Aorta (tissue), 5 donors: Measurements from ENCODE around the gene C1QTNF3. TPM values are rescaled to one million over a fixed set of nuclear protein-coding genes. Genes with fewer than 3 reads are reported as not detected.

Source experiments
- ATAC-seq: fragments of 200-7000 bp; cut with Tn5 transposase; one replicate; pipeline ENCODE4 v1.9.1; 2022; ENCODE audit warnings: moderate library complexity; ENCODE audit not compliant: low FRiP score
- DNase-seq, 2 donors: peaks; one replicate each; pipeline ENCODE4 v3.0.0-alpha.2; 2020
- H3K27ac ChIP-seq, 2 donors: one replicate each; pipeline ENCODE4 v1.5.1; 2013; ENCODE audit warnings: low read length in 2 of 2, mild to moderate bottlenecking in 2 of 2, moderate library complexity in 2 of 2, control low read depth in 1 of 2, inconsistent platforms in 1 of 2, low read depth in 1 of 2
- H3K27me3 ChIP-seq, 2 donors: one replicate each; pipeline ENCODE4 v1.6.1; 2013; ENCODE audit warnings: control low read depth in 1 of 2, low read length in 1 of 2, mild to moderate bottlenecking in 1 of 2, moderate library complexity in 1 of 2; ENCODE audit not compliant: insufficient read depth in 2 of 2, control insufficient read depth in 1 of 2
- H3K36me3 ChIP-seq, 2 donors: one replicate each; pipeline ENCODE4 v1.6.1; 2013; ENCODE audit warnings: control low read depth in 1 of 2, low read length in 1 of 2, mild to moderate bottlenecking in 1 of 2; ENCODE audit not compliant: insufficient read depth in 2 of 2, control insufficient read depth in 1 of 2
- H3K4me1 ChIP-seq, 2 donors: one replicate each; pipeline ENCODE4 v1.6.1; 2013; ENCODE audit warnings: low read length in 2 of 2, control low read depth in 1 of 2, mild to moderate bottlenecking in 1 of 2, moderate library complexity in 1 of 2; ENCODE audit not compliant: insufficient read depth in 2 of 2, control insufficient read depth in 1 of 2
- H3K4me3 ChIP-seq, 2 donors: one replicate each; pipeline ENCODE4 v1.5.1; 2013; ENCODE audit warnings: low read length in 2 of 2, control low read depth in 1 of 2, mild to moderate bottlenecking in 1 of 2
- H3K9me3 ChIP-seq: one replicate; pipeline ENCODE4 v1.6.1; 2013; ENCODE audit warnings: mild to moderate bottlenecking, low read length; ENCODE audit not compliant: control insufficient read depth
- WGBS, 2 donors: extraction: QIAGEN DNeasy Blood & Tissue Kit; methylation state at CpG; one replicate each; pipeline ENCODE4 v1.1.7; 2013; 5-methylcytosine and 5-hydroxymethylcytosine counted together
- intact Hi-C, 2 donors: fragments of 100-400 bp; cut with DNase I; formaldehyde crosslinking; loops; one replicate each; pipeline versions ENCODE4 v1.14.2 to v1.15.0; 2022
- polyA plus RNA-seq, 2 donors: library from polyadenylated mRNA; stranded (reverse); fragments of 200-250 nt; gene quantifications; one replicate each; pipeline ENCODE4 v1.2.3, GENCODE V29; 2013
- total RNA-seq, 2 donors: library from RNA; stranded (reverse); fragmentation: NEBNext Ultra II Directional; extraction: Animal tissue kit (Norgen Biotek cat#: 25700); gene quantifications; one replicate each; pipeline ENCODE4 v1.2.1, GENCODE V29; 2021
- donor health status: healthy with polysubstance abuse.
- donor health status: Bipolar disorder and iron deficiency.
- donor health status: DM: no; HTN: no; CAD: no.
- donor health status: DM: no; HTN: no; CAD: no.
- donor health status: DM: yes; HTN: yes; CAD: no.

Gene C1QTNF3
- total and polyA plus RNA-seq, 4 donors: 3.1 to 38.8 (median 5.6) TPM; not detected in 1

GRCh38 chr5:34005681-34006080 lies 37.3 kb downstream of the C1QTNF3 start:
- ATAC-seq: no peak

GRCh38 chr5:34005211-34005610 lies 37.8 kb downstream of the C1QTNF3 start:
- Histone ChIP-seq H3K4me1 (peaks cover 0 to 4% of the 10 kb centered on the region in 2 donors), H3K36me3 (peaks cover 0 to 1% of the 10 kb centered on the region in 2 donors), H3K27me3 (no peaks in the 10 kb centered on the region), H3K27ac (no peak overlapping the region), H3K9me3 (no peaks in the 10 kb centered on the region), H3K4me3 (no peak overlapping the region)
- WGBS, 2 donors: 92 to 95% methylated on average over 4 of the region's 4 CpGs
- intact Hi-C loops: loop anchor here (5.0 to 10.0 kb wide), 2 partner anchors 47 to 460 kb away; no protein-coding TSS in a partner anchor
- DNase-seq (no peak), ATAC-seq (no peak)

More at GRCh38 chr5:34005681-34006080, 37.3 kb downstream of the C1QTNF3 start:
- H3K27ac ChIP-seq: no peak overlapping the region
- H3K4me3 ChIP-seq: no peak overlapping the region
- 97 to 98% methylated on average over 4 of the region's 4 CpGs for WGBS, 2 donors
- peaks cover 0 to 4% of the 10 kb centered on the region in 2 donors for H3K4me1 ChIP-seq
- no peaks in the 10 kb centered on the region for H3K27me3 ChIP-seq
- H3K36me3 ChIP-seq: peaks cover 0 to 1% of the 10 kb centered on the region in 2 donors
- H3K9me3 ChIP-seq: no peaks in the 10 kb centered on the region
- no peak for DNase-seq
- intact Hi-C loops: loop anchor here (5.0 to 10.0 kb wide), 2 partner anchors 47 to 459 kb away; no protein-coding TSS in a partner anchor

- 86 to 88% methylated on average over 4 of the region's 4 CpGs for WGBS, 2 donors
- Histone ChIP-seq H3K4me1 (peaks cover 0 to 4% of the 10 kb centered on the region in 2 donors), H3K4me3 (no peak overlapping the region), H3K27me3 (no peaks in the 10 kb centered on the region), H3K27ac (no peak overlapping the region), H3K36me3 (peaks cover 0 to 1% of the 10 kb centered on the region in 2 donors), H3K9me3 (no peaks in the 10 kb centered on the region)
- intact Hi-C loops: loop anchor here in 1 of 2 donors (10.0 kb wide), 1 partner anchor 461 kb away; no protein-coding TSS in a partner anchor
- ATAC-seq (no peak), DNase-seq (no peak)
These were observed 39.1 kb downstream of the C1QTNF3 start for GRCh38 chr5:34003941-34004340.

- H3K27ac ChIP-seq: no peak overlapping the region
- ATAC-seq (no peak), DNase-seq (no peak)
- no peaks in the 10 kb centered on the region for H3K27me3 ChIP-seq
- 93 to 96% methylated on average over 10 of the region's 10 CpGs for WGBS, 2 donors
- no peaks in the 10 kb centered on the region for H3K9me3 ChIP-seq
- H3K36me3 ChIP-seq: peaks cover 0 to 1% of the 10 kb centered on the region in 2 donors
- H3K4me1 ChIP-seq: peaks cover 0 to 4% of the 10 kb centered on the region in 2 donors
- H3K4me3 ChIP-seq: no peak overlapping the region
- intact Hi-C loops: loop anchor here in 1 of 2 donors (10.0 kb wide), 1 partner anchor 462 kb away; no protein-coding TSS in a partner anchor
These were observed 40.2 kb downstream of the C1QTNF3 start for GRCh38 chr5:34002629-34003328.

- no peak for ATAC-seq
- Histone ChIP-seq H3K27me3 (no peaks in the 10 kb centered on the region), H3K9me3 (no peaks in the 10 kb centered on the region), H3K36me3 (peaks cover 0 to 1% of the 10 kb centered on the region in 2 donors), H3K27ac (no peak overlapping the region), H3K4me3 (no peak overlapping the region), H3K4me1 (peaks cover 0 to 4% of the 10 kb centered on the region in 2 donors)
- no peak for DNase-seq
- WGBS, 2 donors: 70 to 74% methylated on average over 10 of the region's 10 CpGs
- intact Hi-C loops: loop anchor here in 1 of 2 donors (10.0 kb wide), 1 partner anchor 463 kb away; no protein-coding TSS in a partner anchor
These were observed 41.7 kb downstream of the C1QTNF3 start for GRCh38 chr5:34001241-34001841.

- 96 to 97% methylated on average over 4 of the region's 4 CpGs for WGBS, 2 donors
- no peak for DNase-seq
- Histone ChIP-seq H3K4me3 (no peak overlapping the region), H3K27me3 (no peaks in the 10 kb centered on the region), H3K27ac (no peak overlapping the region), H3K36me3 (peaks cover 0 to 1% of the 10 kb centered on the region in 2 donors), H3K4me1 (no peaks in the 10 kb centered on the region), H3K9me3 (no peaks in the 10 kb centered on the region)
- intact Hi-C loops: loop anchor here in 1 of 2 donors (10.0 kb wide), 1 partner anchor 465 kb away; no protein-coding TSS in a partner anchor
- ATAC-seq: no peak
These were observed 43.0 kb downstream of the C1QTNF3 start for GRCh38 chr5:33999978-34000377.

GRCh38 chr5:33997331-33997983 lies 45.6 kb downstream of the C1QTNF3 start:
- H3K4me1 ChIP-seq: no peaks in the 10 kb centered on the region
- no peaks in the 10 kb centered on the region for H3K27me3 ChIP-seq
- no peak overlapping the region for H3K27ac ChIP-seq
- intact Hi-C loops: no loop called here
- H3K9me3 ChIP-seq: no peaks in the 10 kb centered on the region
- no peak overlapping the region for H3K4me3 ChIP-seq
- peaks cover 1 to 3% of the 10 kb centered on the region in 2 donors for H3K36me3 ChIP-seq
- WGBS, 2 donors: 30 to 32% methylated on average over 6 of the region's 6 CpGs
- ATAC-seq: peak; percentile 89
- DNase-seq: peak; percentile 78 to 82

GRCh38 chr5:33995865-33996264 lies 47.1 kb downstream of the C1QTNF3 start:
- intact Hi-C loops: no loop called here
- 25 to 44% methylated on average over 2 of the region's 2 CpGs for WGBS, 2 donors
- ATAC-seq: no peak
- Histone ChIP-seq H3K27ac (no peak overlapping the region), H3K9me3 (no peaks in the 10 kb centered on the region), H3K4me3 (no peak overlapping the region), H3K27me3 (no peaks in the 10 kb centered on the region), H3K36me3 (peaks cover 0 to 3% of the 10 kb centered on the region in 2 donors), H3K4me1 (no peaks in the 10 kb centered on the region)
- no peak for DNase-seq
